Measurements from ENCODE around the gene DIS3L. TPM values are rescaled to one million over a fixed set of nuclear protein-coding genes. Genes with fewer than 3 reads are reported as not detected.
A peak's percentile ranks its signal among the peaks of the same experiment; 100 is the strongest.
"Not testable (repeated sequence)": the region's sequence is repeated elsewhere in the genome, so short reads cannot be mapped to it uniquely, and the experiment has no call there.

Gene DIS3L
- total RNA-seq, result 24.7 and 28.3 TPM in 2 replicates
- long read RNA-seq, transcript DIS3L-202 (17 exons, 3,647 nt), result major isoform, 116 of 190 reads
- long read RNA-seq, transcript DIS3L-211 (12 exons, 2,399 nt), result minor isoform, 7 of 190 reads
- long read RNA-seq, partial matches to known transcripts, result 31 of 190 reads
- long read RNA-seq, other reads (novel, unspliced or antisense), result 32 of 190 reads

- Mint-ChIP-seq H3K4me1 (ENCODE audit: unreplicated experiment) (peaks cover 30% of the 10 kb centered on the region), H3K4me3 (ENCODE audit: unreplicated experiment) (peak within 1 kb of the TSS; percentile 77), H3K9me3 (ENCODE audit: unreplicated experiment) (no peaks in the 10 kb centered on the region), H3K27me3 (ENCODE audit: unreplicated experiment) (no peaks in the 10 kb centered on the region), H3K27ac (ENCODE audit: unreplicated experiment) (peak within 1 kb of the TSS; percentile 84), H3K36me3 (ENCODE audit: unreplicated experiment) (peaks cover 2% of the 10 kb centered on the region)
- peak; percentile 86 for DNase-seq (ENCODE audit: extremely low spot score, unreplicated experiment)
- TF ChIP-seq, protein P1, sequence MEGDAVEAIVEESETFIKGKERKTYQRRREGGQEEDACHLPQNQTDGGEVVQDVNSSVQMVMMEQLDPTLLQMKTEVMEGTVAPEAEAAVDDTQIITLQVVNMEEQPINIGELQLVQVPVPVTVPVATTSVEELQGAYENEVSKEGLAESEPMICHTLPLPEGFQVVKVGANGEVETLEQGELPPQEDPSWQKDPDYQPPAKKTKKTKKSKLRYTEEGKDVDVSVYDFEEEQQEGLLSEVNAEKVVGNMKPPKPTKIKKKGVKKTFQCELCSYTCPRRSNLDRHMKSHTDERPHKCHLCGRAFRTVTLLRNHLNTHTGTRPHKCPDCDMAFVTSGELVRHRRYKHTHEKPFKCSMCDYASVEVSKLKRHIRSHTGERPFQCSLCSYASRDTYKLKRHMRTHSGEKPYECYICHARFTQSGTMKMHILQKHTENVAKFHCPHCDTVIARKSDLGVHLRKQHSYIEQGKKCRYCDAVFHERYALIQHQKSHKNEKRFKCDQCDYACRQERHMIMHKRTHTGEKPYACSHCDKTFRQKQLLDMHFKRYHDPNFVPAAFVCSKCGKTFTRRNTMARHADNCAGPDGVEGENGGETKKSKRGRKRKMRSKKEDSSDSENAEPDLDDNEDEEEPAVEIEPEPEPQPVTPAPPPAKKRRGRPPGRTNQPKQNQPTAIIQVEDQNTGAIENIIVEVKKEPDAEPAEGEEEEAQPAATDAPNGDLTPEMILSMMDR (IDR thresholded peaks at IDR 0.05), result no peak
These were observed at the start of gene DIS3L for GRCh38 chr15:66293419-66294156. Gene DIS3L, plus strand, starts transcription at chr15:66293568. Its CDS starts 29 bp downstream, at chr15:66293597.

DNA sequence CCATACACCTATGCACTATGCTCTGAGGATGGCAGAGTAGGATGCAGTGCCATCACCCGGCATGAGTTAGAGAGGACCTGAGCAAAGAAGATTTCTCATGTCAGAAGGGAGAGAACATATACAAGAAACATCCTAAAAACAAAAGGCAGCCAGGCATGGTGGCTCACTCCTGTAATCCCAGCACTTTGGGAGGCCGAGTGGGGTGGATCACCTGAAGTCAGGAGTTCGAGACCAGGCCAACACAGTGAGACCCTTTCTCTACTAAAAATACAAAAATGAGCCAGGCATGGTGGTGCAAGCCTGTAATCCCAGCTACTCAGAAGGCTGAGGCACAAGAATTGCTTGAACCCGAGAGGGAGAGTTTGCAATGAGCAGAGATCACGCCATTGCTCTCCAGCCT, 47.5 kb upstream of the DIS3L start:
- not testable (repeated sequence) for H3K36me3 Mint-ChIP-seq (ENCODE audit: unreplicated experiment); DNase-seq (ENCODE audit: extremely low spot score, unreplicated experiment); H3K4me3 Mint-ChIP-seq (ENCODE audit: unreplicated experiment); H3K9me3 Mint-ChIP-seq (ENCODE audit: unreplicated experiment); H3K27ac Mint-ChIP-seq (ENCODE audit: unreplicated experiment); H3K4me1 Mint-ChIP-seq (ENCODE audit: unreplicated experiment)
- peaks cover 75% of the 10 kb centered on the region for H3K27me3 Mint-ChIP-seq (ENCODE audit: unreplicated experiment)

GRCh38 chr15:66246937-66247336, 46.4 kb upstream of the DIS3L start:
- H3K36me3 Mint-ChIP-seq (ENCODE audit: unreplicated experiment), result no peaks in the 10 kb centered on the region
- DNase-seq (ENCODE audit: extremely low spot score, unreplicated experiment), result no peak
- peaks cover 3% of the 10 kb centered on the region for H3K4me1 Mint-ChIP-seq (ENCODE audit: unreplicated experiment)
- TF ChIP-seq, protein P1 (IDR thresholded peaks at IDR 0.05), result no peak
- no peak overlapping the region for H3K27ac Mint-ChIP-seq (ENCODE audit: unreplicated experiment)
- H3K9me3 Mint-ChIP-seq (ENCODE audit: unreplicated experiment), result no peaks in the 10 kb centered on the region
- H3K27me3 Mint-ChIP-seq (ENCODE audit: unreplicated experiment), result peaks cover 80% of the 10 kb centered on the region
- no peak overlapping the region for H3K4me3 Mint-ChIP-seq (ENCODE audit: unreplicated experiment)

DNA sequence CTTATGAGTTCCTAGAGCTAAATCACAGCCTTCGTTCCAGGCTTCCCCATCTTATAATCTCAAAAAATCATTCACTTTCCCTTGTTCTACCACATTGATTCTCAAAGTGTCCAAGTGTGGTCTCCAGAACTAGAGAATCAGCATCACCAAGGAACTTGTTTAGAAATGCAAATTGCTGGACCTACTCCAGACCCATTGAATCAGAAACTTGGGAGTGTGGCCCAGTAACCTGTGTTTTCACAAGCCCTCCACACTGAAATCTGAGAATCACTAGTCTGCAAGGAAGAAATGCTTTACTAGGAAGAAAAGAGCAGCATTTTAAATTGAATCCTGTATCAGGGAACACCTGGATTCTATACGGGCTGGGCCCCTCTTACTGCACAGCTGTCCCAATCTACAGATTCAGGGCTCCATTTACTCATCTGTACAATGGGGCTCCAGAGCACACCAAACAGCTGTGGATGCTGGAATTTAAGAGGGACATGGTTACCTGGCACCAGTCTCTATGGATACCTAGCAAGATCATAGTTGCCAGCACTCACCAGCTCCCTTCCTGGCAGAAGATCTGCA, 43.7 kb upstream of the DIS3L start:
- Mint-ChIP-seq H3K36me3 (ENCODE audit: unreplicated experiment) (no peaks in the 10 kb centered on the region), H3K4me1 (ENCODE audit: unreplicated experiment) (peaks cover 17% of the 10 kb centered on the region), H3K27me3 (ENCODE audit: unreplicated experiment) (peaks cover 69% of the 10 kb centered on the region), H3K4me3 (ENCODE audit: unreplicated experiment) (no peak overlapping the region), H3K27ac (ENCODE audit: unreplicated experiment) (no peak overlapping the region), H3K9me3 (ENCODE audit: unreplicated experiment) (no peaks in the 10 kb centered on the region)
- TF ChIP-seq, protein P1 (IDR thresholded peaks at IDR 0.05), result no peak
- DNase-seq (ENCODE audit: extremely low spot score, unreplicated experiment), result no peak

- Mint-ChIP-seq H3K27me3 (ENCODE audit: unreplicated experiment) (peaks cover 75% of the 10 kb centered on the region), H3K9me3 (ENCODE audit: unreplicated experiment) (no peaks in the 10 kb centered on the region), H3K27ac (ENCODE audit: unreplicated experiment) (no peak overlapping the region), H3K36me3 (ENCODE audit: unreplicated experiment) (no peaks in the 10 kb centered on the region), H3K4me3 (ENCODE audit: unreplicated experiment) (no peak overlapping the region), H3K4me1 (ENCODE audit: unreplicated experiment) (peaks cover 17% of the 10 kb centered on the region)
- TF ChIP-seq, protein P1 (IDR thresholded peaks at IDR 0.05), result no peak
- no peak for DNase-seq (ENCODE audit: extremely low spot score, unreplicated experiment)
These were observed 42.1 kb upstream of the DIS3L start for GRCh38 chr15:66251065-66251789.

Data from osteocyte (in vitro differentiated cells).